NOMO-1 treated with dmso at 0.1 percent for 144 hours (cell line): ENCODE measurements around the gene NKX2-3.

Experiments
- DNase-seq: peaks from one replicate; lab custom pipeline; 2025; ENCODE audit not compliant: unreplicated experiment; lab: John Stamatoyannopoulos, UW

The NKX2-3 gene

DNA sequence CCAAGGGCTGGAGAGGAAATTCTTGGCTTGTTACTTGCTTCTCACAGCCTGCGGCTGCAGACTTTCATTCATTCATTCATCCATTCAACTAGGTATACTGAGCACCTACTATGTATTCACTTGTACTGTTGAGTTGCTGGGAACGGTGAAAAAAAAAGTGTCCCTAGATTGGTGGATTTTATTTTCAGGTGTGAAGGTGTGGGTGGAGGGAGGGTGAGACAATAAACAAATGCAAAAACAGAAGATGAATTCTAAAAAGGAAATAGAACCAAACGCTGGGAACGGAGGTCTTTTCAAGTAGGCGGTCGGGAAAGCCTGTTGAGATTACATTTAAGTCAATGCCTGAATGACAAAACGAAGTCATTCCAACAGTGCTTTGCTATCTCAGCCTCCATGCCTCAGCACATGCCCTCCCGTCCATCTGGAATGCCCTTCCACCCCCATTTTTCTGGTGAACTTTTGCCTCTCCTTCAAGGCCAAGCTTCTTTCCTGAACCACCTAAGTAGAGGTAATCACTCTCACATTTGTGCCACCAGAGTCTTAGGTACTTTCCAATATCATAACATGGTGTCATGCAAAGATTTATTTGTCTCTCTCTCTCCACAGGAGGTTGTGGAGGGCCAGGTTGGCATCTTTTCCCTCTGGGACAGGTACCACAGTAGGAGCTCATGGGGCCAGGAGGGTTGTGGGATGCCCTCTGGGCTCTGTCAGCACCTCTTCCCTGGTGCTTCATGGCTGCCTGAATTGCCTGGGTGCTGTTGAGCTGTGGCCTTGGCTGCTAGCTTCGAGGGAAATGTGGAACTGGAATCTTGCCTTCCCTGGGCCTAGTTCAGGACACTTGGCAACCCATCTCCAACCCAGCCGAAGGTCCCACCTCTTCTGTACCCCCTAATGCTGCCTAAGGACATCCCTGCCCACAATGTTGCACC lies 5.5 kb downstream of the NKX2-3 start:
- DNase-seq: no peak

DNA sequence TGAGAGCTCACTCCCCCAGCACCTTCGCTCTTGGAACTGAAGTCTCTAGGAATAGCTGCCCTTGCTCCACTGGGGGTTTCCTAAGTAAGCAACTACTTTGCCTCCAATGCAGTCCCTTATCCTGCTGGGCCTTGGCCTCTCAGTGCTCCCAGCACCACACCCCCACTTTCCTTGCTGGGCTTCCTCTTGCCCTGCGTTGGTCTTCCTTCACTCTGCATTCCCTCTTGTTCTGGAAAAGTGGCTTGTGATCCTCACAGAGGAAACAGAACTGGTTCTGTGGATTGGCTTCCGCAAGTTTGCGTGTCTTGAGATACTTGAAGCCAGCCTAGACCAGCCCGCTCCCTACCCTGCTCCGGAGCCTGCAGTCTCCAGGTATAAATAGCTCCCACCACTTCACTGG lies 6.4 kb downstream of the NKX2-3 start:
- no peak for DNase-seq

DNA sequence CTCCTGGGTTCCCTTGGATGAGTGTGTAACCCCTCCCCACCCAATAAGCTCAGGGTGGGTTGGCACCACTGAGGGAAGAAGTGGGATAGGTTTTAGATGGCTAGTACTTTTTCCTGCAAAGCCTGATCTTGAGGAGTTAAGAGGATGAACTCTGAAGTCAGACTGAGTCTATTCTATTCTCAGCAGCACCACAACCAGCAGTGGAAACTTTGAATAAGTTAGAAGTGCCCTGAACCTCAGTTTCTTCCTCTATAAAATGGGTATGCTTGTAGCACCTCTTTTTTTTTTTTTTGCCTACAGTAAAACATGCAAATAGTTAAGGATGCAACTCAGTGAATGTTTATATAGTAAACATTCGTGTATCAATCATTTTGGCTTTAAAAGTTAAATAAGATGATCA lies 7.1 kb downstream of the NKX2-3 start:
- DNase-seq: no peak

DNA sequence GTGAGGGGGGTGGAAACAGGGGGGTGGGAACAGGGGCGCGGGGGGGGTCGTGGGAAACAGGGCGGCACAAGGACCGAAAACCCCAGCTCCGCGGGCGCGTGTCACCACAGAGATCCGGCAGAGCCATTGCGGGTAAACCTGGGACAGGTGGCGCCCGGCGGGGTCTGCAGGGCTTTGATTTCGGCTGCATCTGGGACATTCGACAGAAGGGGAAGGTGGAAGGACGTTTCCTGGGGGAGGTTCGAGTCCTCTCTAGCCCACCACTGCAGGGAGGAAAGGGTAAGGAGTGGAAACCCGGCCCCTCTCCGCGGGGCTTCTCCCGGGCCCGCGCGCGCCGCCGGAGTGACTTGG lies 7.5 kb downstream of the NKX2-3 start:
- DNase-seq: no peak

DNA sequence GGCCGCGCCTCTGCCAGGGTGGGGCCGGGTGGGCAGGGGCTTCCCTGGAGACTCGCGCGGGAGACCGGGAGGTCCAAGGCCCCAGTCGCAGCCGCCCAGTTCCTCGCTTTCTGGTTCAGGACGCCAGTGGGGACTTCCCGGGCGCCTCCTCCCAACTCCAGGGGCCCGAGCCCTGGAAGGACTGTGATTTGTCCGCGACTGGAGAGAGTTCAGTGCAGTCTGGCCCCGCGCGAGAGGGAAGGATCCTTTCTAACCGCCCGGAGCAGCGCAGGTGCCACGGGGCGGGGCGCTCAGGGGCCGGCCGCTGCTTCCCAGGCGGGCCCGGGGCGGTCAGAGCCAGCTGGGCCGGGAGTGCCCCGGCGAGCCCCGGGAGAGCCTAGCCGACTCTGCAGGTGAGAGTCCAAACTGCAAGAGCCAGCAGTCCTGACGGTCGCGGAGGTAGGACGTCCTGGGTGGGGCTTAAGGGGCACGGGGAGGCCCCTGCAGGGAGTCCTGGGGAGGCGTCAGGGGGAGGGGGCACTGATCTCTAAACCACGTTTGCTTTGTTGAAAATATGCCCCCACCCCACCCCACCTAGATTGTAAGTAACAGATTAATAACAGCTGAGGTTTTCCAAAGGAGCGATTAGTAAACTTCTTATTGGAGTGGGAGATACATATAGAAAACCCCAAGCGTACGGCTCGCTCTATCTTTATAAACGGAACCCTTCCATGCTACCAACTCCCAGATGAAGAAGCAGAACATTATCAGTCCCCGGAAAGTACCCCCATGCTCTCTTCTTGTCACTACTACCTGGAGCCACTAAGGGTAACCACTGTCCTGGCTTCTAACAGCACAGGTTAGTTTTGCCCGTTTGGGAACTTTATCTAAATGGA lies 8.2 kb downstream of the NKX2-3 start:
- no peak for DNase-seq

DNA sequence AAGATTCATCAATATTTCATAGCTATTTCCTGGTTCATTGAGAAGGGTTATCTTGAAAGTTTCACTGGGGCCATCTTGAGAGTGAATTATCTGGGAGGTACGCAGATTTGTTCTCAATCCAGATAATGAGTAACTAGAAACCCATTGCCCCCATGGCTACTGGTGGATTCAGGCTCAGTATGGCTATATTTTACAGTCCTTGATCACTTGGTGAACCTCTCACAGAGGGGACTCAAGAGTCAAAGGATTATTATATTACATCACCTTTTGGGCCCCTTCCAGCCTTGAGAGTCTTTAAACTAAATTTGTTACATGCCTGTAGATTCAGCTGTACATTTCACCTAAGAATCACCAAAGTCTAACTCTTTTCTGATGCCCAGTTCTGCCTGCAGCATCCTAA lies 11.6 kb downstream of the NKX2-3 start:
- DNase-seq: no peak

DNA sequence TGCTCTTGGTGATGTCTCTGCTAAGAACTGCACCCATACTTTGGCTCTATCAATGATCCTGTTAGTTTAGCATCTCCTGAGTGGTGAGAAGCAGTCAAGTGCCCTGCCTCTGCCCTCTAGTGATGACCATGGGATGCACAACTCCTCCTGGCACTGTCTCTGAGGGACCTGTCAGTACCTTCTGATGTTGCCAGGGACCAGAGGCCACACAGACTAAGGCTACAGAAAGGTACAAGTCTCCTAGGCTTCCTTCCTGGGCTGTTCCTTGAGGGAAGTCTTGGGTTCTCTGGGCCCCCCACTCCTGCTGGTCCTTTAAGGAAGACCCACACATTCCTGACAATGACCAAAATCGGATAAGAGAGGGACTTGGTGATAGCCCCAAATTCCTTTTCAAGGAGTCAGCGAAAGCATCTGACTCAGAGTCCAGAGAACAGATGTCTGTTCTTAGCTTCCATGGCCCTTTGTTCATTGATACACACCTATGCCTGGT lies 15.3 kb downstream of the NKX2-3 start:
- DNase-seq: no peak

DNA sequence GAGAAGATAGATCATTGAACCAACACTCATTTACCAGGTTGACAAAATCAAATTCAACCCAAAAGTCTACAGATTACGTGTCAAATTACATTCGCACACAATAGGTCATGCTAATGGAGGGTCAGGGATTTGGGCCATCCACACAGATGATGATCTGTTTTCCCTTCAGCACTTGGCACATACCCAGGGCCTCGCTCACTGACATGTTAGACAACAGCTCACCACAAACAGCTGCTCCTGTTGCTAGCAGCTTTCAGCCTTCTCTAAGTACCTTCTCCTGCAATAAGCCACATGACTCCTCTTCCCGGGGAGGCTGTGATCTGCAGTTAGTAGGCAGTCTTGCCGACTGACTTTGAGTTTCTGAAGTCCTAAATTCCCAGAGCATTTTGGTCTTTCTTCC lies 18.4 kb downstream of the NKX2-3 start:
- DNase-seq: no peak

DNA sequence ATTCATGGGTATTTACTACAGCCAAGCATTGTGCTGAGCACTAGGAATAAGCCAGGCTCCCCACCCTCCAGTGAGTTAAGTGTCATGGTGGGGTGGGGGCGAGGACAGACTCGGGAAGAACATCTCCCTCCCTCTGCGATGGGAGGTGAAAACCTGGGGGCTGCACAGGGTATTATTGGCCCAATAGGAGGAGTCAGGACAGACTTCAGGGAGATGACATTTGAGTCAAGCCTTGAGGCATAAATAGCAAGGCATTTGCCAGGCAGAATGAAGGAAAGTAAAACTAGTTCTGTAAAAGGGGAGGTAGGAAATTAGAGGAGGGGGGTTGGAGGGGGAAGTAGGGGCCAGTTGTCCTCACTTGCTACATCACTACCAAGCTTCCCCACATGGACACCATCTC lies 18.9 kb downstream of the NKX2-3 start:
- DNase-seq: no peak

DNA sequence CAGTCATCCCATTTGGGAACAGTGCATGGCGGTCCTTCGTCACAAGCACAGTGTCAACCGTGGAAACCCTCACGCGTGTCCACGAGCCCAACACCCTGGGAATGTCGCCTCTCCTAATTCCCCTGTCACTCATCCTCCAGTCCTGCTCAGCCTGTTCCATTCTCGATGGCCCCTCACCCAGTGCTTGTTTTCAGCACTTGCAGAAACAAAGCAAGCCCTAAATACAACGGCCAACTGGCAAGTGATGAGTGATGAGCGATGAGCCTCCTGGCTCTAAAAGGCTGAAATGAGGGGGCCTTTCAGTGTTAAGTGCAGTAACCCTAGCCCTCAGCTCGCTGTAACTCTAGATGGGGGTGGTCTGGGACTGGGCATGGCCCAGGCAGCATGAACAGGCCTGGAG lies 22.6 kb downstream of the NKX2-3 start:
- no peak for DNase-seq

DNA sequence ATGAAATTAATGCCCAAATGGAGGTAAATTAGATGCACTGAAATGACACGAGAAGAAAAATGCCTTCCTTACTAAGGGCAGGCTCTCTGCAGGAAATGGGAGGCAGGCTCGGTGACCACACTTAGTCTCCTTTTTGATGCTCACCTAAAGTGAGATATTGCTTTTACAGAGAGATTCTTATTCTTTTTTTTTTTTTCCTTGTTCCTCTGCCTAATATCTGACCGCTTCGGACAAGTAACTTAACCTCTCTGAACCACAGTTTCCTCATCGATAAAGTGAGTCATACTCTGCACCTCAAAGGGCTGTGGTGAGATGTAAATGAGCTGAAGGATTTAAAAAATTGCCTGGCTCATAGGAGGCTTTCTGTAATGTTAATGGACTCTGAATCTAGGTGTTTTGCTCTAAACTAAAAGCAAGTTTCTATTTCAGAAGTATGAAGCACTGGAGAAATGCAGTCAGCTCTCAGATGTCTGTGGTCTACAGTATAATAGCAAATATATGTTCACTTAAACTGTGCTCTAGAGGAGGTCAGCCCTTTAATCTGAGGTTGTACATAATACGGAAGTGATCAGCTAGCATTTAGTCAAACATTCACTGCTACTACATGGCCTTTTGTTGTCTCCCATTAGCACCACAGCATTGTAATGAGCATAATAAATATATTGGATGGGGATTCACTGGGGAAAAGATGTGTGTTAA lies 23.2 kb downstream of the NKX2-3 start:
- DNase-seq: no peak

DNA sequence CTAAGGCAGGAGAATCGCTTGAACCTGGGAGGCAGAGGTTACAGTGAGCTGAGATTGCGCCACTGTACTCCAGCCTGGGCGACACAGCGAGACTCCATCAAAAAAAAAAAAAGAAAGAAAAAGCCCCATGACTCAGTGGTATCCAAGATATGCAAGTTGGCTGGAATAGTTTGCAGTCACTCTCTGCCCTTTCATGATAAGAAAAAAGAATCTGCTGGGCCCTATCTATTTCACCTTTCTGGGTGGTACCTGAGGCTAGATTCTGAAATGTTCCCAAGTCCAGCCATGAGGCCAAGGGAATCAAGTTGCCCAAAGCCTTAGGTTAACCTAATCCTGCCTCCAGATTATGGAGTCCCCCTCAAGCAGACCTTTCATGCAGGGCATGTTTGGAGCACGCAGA lies 24.3 kb downstream of the NKX2-3 start:
- DNase-seq: no peak

DNA sequence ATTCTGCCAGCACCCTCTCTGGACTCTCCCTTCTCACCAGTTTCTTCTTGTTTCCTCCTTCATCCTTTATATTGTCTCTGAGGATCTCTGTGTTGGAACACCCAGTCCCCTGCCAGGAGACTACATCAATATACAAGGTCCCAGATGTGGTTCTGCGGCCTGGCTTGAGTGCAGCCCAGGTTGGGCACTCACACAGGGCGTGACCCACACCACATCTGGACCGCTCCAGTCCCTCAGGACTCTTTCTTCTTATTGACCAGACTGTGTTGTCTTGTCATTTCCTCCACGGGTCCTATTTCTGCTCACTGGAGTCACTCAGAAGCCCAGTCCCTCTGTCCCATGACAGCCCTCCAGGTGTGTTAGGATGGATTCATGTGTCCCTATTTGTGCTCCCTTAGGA lies 26.0 kb downstream of the NKX2-3 start:
- DNase-seq: no peak

DNA sequence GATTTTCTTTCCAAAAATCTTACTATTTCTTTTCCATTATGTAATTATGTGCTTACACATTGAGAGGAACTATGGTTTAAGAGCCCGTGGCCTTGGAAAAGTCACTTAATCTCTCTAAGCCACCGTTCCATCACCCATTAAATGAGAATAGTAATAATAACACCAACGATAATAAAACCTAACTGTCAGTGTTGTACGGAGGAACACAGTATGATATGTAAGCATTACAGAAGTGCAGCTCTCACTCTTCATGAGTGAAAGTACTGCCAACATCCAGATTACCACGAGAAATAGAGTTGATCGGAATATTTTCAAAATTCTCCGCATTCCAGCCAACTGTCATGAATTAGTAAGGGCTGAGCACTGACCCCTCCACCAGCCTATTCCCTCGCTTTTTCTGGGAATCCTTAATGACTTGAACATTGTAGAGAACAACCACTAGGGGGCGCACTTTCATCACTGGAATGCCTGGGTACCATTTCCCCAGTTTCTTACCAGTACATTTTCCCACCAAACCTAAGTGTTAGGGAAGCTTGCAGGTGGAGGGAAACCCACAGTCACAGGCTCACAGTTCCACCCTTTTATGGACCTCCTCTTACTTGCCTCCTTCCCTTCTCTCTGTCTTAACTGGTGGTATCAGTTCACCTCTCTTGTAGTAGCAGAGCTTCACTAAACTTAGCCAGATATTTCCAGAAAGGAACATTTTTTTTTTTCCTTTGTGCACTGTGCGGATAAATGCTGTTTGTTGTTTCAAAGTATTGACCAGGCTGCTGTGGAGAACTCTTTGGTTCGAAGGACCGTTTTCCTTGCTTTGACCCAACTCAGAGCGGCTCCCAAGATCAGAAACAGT lies 27.8 kb downstream of the NKX2-3 start:
- DNase-seq: no peak

DNA sequence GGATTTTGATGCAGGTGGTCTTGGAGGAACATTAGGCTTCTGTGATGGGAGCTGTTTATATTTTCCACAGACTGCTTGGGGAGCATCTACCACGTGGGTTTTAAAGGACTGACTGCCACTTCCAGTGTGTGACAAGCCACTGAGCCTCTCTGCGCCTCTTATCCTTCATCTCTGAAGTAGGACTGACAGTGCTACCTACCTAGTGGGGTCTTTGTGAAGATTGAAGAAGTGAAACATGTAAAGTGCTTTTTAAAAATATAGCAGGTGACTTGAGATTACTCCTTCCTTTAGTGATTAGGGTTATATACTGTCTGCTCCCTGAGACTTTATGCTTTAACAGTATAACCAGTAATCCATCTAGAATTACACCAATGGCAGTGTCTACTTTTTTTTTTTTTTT lies 29.9 kb downstream of the NKX2-3 start:
- DNase-seq: no peak

DNA sequence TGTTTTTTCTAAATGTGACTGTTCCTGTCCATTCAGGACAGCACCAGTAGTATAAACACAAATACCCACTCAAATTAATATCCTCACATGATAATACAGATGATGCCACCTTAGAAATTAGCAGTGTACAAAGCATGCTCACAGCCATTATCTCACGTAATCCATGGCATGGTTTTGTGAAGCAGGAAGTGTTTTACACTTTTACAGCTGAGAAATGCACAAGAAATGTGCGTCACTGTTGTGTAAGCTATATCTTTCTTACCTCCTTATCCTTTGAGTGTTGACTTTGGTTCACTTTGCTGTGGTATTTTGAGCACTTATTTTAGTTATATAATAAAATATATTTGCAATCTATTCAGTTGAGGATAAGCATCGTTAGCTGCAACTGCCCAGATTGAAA lies 31.6 kb downstream of the NKX2-3 start:
- no peak for DNase-seq

DNA sequence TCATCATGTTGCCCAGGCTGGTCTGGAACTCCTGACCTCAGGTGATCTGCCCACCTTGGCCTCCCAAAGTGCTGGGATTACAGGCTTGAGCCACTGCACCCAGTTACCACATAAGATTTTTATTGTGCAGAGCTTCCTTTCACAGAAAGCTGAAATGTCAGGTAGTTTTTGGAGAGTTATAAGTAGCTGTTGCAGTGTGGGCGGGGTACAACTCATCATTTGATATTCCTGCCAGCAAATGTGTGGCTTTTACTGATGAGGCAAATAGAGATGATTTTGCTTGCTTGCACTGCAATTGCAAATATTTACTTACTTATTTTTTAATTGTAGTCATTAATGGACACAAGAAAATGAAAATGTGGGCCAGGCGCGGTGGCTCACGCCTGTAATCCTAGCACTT lies 32.4 kb downstream of the NKX2-3 start:
- DNase-seq: no peak

DNA sequence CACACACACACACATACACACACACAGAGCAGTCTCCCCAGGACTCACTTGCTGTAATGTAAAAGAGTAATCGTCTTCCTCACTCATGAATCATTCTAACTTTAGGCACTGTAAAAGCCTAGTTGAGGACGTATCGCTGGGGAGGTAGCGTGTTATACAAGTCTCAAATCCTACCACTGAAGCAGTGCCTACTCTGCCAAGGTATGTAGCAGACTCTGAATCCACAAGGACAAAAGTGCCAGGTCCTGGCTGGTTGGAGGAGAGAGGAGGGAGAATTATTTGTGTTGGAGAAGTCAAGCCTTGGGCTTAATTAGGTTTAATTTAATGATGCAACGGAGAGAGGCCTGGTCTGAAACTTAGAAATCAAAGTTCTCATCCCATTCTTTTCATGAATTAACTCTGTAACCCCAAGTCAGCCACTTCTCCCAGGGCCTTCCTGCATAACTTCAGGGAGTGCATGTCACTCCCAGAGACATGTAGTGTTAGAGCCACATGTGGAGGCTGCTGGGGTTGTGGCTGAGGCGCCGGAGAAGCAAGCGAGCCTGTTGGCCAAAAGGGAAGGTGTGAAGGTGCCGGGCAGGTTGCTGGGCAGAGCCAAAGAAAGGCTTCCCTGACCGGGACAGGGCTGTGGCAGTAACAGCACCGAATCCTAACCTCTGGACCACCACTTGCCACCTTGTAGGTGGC lies 36.7 kb downstream of the NKX2-3 start:
- DNase-seq: no peak

DNA sequence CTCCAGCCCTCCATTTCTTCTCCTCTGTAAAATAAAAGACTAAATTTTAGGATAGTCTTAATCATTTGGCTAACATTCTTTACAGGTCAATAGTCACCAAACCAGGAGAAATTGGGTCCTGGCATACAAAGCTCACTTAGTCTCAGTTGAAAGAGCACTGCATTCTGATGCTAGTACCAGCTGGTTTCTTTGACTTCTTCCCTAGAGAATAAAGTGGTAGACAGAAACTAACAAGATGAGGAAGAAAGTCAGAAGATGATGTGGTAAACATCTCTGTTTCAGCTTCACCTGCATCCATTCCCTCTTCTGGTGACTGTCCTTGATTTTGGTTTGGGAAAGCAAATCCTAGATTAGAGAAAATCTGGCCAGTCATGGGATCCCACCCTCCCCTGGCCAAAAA lies 37.2 kb downstream of the NKX2-3 start:
- no peak for DNase-seq

DNA sequence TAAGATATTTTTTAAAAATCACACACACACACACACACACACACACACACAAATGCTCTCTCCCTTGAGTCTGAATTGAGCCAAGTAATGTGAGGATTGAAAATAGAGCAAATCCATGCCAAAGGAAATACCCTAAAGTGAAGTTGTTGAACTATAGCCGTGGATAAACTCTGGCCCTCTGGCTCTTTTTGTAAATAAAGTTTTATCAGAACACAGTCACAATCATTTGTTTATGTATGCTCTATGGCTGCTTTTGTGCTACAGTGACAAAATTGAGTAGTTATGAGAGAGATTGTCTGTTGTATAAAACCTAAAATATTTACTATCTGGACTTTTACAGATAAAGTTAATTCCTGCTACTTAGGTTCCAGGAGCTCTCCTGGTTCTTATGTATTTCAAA lies 39.1 kb downstream of the NKX2-3 start:
- no peak for DNase-seq
